CD4-positive, alpha-beta T cell treated with Interleukin-15 for 4 hours (primary cell): ENCODE data around the gene ERBB4.

ENCODE experiments used
- DNase-seq: peaks from one replicate; pipeline ENCODE4 v3.0.0-alpha.2; 2020; ENCODE audit warnings: low spot score

Gene ERBB4

DNA sequence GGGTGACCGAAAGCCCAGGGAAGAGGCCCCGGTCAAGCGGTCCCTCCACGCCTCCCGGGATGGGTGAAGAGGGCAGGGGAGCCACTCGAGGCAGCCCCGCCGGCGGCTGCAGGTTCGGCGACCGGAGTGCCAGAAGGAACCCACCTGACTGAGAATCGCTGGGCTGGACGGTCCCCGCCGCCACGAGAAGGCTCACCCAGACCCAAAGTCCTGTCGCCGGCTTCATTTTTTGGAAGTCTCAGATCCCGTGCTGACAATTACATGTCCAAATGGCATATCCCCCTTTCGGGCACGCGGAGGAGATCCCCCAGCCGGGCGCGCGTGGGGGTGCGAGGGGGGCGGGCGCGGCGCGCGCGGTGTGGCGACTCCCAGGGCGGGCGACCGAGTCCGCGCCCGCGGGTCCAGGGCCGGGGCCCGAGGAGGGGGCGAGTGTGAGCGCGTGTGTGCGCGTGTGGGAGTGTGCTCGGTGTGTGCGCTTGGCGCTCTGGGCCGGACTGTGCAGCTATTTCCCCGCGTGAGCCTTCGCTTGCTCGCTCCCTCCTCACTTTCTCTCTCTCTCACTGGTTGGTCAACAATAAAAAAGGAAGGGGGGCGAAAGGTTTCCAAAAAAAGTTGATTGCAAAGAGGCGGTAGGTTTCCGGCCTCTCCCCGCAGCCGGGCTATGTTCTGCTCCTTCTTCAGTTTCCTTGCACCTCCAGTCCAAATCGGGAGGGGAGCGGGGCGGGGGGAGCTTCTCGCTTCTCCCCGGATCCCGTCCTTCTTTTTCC is at the start of gene ERBB4:
Gene ERBB4, minus strand, starts transcription at position 498 of the 767 bp plus-strand sequence. Its CDS starts 272 bp downstream, at position 226.
- DNase-seq: no peak

DNA sequence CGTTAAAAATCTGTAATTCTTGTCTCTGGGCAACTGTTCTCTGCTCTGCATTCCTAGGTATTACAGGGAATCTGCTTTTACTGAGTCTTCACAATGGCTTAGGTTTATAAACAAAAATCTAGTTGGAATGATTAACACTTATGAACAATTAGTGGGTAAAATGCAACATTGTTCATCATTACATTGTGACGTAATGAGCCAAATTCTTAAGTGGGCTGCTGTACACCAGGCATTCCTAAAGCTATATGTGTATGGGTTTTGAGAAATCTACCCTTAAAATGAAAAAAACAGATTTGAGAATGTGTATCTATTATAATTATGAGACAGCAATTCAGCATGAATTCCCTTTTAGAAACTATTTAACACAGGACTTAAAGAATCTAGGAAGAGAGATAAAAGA is 41.5 kb upstream of the ERBB4 start:
- DNase-seq: no peak

DNA sequence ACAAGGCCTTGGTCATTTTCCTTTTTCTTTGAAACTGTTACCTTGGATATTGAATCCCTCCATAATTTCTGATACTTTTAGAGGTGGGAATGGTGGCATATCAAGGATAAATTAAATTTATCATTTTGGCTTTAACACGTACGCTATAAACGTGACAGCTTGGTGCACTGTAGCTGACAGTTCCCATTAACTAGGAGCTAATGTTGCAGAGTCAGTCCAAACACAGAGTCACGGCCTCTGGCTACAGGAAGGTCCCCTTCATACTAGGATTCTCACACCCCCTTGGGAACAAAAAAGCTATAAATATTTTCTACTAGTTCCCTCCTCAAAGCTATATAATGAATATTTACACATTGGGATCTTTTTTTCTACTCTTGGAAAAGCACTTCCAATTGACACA is 17.7 kb upstream of the ERBB4 start:
- DNase-seq: no peak

DNA sequence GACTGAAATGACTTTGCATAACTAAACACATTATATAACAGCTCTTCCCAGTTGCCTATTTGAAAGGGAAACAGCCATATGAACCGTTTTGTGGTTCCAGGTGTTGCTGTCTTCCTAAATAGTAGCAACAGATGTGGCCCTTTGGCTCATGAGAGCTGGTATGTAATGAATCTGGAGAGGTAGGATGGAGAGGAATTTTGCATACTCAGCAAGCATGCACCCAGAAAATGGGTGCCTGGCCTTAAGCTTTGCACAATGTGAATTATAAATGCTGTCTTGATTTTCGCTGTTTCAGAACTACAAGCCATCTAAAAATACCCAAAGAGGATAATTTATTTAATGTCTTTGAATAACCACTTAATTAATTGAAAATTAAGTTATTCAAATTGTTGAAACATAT is 15.6 kb upstream of the ERBB4 start:
- DNase-seq: no peak

DNA sequence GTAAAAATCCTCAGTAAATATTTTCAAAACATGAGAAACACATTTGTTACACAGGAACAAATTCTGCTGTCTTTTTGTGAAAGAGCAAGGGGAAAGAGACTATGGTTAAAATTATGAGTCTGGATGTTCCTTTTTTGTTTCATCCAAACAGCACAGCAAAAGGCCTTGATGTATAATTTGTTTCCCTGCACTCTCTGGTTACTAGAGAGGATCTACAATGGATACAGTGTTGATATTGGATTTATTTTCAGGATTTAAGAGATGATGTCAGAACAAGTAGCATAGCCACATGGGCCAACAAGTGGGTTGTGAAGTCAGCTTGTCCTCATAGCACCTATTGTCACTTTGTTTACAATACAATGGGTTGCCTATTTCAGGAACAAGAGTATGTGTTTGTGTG is 11.3 kb upstream of the ERBB4 start:
- no peak for DNase-seq

DNA sequence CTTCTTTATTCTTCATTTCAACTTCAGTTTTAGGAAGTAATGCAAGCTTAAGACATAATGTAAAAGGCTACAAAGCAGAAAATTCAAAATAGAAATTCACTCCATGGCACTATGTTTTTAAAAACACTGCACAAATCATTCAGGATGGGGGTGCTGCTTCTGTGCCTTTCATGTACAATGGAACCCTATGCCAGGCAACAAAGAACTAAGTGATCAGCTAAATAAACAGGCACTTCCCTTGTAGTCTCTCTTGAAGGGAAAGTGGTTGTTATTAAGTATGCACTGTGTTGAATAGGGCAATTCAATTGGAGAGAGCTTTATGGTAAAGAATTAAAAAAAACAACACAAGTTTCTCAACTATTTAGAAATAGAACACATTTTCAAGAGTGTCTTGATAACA is 10.9 kb upstream of the ERBB4 start:
- DNase-seq: no peak

DNA sequence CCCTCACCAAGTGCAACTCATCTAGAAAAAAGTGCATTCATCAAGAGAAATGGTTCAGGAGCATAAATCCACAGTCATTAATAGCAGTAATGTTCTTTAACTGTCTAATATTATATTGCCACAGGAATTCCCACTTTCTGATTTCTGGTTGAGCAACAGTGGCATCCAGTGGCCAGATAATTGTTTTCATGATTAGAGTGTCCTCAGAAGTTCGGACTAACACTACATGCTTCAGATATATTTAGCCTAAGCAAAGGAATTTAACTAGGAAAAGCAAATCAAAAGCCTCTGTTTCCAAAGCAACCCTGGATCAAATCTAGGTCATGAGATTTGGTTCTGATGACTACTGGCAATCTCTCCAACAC is 9.8 kb upstream of the ERBB4 start:
- DNase-seq: no peak

DNA sequence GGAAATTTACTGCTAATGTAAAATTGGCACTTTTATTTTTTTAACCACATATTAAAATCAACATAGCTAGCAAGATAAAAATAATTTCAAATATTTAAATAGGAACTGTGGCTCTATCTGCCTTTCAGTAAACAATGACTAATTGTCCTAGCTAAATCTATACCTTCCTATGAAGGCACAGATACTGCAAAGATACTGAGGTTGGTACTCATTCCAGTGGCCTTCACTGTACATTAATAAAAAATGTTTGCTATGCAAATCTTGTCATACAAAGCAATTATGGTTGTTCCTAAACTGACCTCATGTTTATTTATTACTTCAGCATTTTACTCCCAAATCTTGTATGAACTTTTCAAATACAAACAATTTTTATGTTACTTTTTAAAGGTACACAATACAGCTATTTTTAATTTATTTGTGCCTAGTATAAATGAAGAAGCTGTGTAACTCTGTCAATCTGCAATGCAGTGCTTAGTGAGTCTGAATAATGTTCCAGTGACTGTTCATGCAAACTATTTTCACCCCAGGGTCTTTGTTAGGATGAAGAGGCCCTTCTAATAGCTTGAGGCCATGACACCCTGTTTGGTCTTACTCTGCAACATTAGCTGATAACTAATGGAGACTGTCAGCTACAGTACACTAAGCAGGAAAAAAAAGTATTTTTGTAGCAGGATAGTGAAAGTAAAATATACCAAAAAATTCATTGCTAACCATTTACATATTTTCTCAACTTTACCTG is 9.3 kb upstream of the ERBB4 start:
- DNase-seq: no peak

DNA sequence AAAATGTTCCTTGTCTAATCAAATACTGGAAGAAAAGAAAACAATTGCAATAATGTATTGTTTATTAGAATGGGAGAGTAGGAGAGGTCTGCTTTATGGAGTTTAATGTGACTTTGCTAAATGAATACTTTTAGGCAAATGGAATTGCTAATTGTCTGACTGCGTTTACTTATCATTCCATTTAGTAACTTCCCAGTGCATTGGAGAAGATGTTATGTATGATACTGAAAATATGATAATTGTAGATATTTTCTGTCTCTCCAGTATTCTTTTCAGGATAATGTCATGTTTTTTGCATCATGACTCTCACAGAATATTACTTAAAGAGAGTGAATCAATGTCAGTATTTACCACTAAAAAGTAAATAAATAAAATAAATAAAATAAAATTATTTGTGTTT is 8.1 kb upstream of the ERBB4 start:
- no peak for DNase-seq

DNA sequence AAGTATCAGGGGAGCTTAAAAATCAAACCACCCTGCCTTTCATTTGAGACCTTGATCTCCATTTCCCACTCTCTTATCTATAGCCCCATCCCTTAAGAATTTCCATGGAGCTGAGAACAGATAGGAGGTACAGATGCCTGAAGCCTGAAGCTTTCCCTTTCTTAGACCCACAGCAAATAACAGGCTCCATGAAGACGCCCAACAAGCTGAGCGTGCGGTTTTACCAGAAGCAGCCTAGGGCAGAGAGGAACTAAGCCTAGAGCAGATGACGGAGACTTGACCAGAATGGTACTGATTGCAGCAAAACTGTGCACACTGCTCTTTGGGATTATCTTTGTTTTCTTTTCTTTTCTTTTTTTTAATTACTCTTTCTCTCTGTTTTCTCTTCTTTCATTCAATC is 1.7 kb upstream of the ERBB4 start:
- no peak for DNase-seq

DNA sequence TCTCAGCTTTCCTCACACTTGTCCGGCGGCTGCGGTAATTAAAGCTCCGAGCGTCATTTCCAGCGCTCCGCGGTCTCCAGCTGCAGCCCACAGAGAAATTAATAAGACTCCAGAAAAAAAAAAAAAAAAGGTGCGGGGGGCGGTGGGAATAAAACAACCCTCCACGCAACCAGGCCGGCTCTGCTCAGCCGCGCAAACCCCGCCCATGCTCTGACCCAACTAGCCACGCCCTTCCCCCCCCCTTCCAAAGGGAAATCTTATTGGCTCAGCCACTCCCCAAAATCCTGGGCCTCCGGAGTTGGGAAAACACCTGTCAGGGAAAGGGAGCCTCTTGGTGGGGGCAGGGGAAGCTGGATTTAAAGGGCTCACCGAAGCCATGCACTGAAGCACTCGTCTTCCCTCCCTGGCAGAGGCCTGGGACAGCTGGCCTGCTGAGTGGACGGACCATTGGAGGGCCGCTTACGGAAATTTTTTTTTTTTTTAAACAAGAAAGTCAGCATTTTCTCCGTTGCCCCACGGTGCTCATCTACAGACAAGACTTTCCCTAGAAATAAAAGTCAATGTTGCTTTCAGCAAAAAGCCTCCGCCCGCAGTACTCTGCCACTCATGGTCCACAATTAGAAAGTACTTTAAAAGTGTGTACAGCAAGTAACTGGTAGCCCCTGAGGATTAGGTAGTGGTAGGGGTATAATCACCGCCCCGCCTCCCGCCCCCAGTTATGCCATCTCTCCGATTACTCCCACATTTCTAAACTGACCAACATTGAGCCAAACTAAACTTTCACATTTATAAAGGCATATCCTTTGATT is 674 bp upstream of the ERBB4 start:
- DNase-seq: no peak

DNA sequence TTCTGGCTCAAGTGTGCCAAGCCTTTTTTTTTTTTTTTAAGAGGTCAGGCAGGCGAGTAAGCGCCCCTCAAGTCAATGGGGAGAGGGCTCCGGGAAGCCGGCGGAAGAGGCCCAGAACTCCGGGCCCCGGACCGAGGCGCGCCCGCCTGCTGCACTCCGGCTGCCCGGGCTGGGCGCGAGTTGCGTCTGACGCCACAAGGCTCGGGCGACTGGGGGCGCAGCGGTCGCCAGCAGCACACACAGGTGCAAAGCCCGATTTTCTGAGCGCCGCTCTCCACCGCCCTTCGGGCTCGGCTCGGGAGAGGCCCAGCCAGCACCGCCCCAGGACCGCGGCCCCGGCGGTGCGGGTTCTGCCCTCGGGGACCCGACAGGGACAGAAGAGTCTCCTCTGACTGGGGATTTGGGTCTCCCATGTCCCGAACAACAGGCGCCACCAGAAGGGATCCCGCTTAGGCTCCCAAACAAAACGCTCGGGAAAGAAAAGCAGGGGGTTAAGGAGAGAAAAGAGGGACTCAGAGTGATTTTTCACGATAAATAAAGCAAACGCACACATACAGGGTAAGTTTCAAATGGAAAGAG is 787 bp downstream of the ERBB4 start:
- no peak for DNase-seq

DNA sequence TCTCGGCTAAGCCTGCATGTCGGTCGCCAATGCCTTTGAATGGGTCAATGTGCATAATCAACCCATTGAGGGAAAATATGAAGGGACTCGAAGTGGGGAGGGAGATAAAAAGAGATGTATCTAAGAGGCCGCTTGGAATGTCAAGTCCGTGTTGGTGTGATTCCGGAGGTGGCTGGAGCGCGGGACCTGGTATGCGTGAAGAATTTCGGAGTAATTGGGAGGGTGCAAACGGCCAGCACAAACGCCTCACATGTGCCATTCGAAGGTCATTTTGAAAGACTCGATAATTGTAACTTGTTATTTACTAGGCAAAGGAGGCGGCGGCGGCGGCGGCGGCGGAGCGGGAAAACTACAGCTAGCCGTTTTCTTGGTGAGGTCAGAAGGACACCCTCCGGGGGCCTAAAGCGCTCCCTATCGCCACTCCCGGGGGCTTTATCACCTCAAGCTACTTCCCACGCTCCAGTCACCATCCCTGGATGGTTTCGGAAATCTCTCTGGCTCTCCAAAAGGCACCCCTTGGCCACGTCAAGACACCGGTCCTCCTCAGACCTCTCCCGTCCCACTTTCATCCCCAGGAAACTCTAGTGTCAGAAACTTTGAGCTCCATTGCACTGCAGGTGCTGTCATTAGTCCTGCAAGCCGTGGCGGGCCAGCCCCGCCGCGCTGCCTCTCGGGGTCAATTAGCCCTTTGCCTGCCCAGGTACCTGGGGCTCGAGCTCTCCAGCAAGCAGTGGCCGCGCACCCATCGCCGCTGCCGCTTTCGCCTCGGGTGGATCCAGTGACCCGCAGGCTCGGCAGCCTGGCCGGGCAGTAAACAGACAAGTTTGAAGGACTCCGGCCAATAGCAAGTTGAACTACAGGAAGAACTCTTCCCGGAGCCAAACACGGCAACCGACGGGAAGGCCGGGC is 1.5 kb downstream of the ERBB4 start:
- no peak for DNase-seq

DNA sequence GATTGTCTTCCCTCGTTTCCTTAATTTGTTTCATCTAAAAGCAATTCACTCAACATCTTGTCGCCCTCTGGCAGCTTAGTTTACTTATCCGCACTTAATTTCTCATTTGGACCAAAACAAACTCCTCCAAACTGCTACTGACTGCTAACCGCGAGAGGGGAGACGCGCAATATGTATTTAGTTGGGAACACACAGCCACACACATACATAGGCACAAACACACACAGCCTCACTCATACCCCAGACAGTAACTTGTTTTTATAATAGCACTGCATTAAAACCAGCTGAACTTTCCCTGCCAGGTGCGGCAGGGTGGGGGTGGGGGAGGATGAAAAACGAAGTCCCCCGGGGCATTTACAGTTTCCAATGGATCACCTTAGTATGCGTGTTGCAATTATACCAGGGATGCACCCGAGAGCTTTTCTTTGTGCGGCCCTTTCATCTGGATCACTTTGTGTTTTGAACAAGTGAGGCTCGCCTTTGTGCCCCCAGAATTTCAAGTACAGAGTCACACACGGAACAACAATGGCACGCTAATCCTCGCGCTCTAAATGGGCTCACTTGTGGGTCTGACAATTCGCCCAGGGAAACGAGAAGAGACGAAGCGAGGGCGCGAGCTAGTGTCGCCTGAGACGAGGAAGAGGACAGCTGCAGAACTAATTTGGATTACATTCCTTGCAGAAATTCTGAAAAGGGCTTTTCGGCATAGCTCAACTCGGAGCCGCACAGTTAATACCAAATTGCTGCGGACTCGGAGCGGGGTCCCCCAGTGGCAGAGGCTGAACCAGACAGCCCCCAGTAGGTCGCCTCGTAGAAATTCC is 2.4 kb downstream of the ERBB4 start:
- DNase-seq: no peak

DNA sequence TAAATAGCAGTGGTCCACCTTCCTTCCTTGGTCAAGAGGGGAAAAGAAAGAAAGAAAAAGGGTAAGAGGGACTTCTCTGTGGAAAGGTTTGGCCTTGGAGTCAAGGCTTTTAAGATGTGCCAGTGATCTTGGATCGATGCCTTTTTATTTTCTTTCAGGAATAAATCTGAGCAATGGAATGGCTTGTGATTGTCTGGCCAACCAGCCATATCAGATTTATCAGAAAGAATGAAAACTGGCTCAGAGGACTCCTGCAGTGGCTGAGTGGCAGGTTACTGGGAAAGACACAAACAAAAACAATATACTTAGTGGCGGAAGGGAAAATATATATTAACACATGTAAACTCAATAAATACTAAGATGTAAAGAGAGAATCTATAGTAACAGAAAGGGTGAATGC is 4.3 kb downstream of the ERBB4 start:
- no peak for DNase-seq

DNA sequence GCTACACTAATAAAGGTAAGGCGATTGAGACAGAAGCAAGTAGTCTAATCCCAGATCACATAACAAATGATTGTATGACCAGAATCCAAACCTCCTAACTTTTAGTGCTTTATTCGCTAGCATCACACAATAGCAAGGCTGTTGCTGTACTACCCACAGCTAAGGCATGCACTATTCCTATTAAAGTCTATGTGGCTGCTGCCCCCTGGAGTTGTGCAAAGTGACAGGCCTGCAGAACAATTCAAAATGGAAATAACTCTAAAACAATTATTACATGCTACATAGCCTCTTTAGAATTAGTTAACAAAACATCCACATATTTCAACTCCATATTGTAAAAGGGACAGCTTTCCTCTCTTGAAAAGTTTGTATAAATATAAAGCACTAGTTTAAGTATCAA is 6.0 kb downstream of the ERBB4 start:
- DNase-seq: no peak

DNA sequence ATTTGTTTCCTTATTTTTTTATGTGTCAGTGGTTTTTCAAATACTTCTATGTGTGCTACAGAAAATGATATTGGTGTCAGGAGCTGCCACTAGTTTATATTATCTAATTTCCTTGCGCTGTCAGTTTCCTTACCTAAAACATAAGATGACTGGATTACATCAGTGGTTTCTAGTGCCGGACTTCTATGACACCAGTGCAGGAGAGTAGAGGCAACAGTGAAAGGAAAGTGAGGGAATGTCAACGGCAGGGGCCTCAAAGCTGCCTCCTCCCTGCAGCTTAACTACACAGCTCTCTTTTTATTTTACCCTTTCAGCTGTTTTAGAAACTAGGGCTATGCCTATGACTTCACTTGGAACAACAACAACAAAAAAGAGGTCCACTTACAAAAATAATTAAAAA is 6.5 kb downstream of the ERBB4 start:
- no peak for DNase-seq

DNA sequence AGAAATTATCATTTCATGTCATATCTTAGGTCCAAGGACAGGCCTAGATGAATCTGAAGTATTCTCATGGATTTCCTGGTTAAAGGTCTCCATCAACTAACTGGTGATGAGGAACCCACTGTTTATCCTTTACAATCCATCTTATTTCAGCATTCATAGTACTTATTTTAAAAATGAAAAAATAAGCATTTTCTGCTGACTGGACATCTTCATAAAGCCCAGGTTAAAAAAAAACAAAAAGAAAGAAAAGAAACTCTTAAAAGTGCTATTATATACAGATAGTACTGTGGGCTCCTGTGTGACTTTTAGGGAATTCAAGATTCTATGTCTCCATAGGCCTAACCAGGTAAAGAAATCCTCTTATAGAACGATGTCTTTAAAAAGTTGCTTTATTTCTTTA is 7.1 kb downstream of the ERBB4 start:
- no peak for DNase-seq

DNA sequence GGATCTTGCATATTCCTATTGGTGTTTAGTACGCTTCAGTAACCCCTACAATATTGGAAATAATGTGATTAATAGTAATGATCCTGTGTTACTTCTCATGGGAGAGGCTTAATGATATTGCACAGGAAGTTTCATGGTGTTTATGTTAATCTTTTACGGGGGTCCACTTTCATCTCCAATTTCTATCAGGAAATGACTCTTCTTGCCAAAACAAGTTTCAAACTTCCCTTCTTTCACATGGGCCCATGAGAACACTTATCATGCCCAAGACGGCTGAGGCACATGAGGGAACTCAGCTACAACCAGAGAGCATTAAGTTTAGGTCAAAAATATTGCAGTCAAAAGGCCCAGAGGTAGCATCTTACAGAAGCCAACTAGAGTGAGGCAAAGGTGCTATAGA is 7.6 kb downstream of the ERBB4 start:
- no peak for DNase-seq

DNA sequence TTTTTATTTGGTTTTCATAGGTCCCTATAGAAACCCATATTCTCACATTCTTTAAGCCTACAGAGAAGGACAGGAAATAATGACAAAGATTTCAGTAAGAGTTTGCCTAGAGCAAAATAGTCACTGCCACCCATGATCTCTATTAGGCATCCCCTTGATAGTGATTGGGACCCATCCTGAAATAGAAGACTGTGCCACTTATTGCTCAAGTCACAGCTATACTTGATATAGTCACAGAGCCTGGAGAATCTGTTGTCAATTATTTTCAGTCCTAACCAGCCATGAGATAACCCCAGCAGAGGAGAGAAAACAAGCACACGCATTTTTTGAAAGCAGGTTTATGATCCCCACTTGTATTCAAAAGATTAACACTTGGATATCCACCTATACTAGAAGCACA is 8.2 kb downstream of the ERBB4 start:
- no peak for DNase-seq
